ENCODE results near the gene CAMKMT.

GRCh38 chr2:44620189-44620990, 258.6 kb downstream of the CAMKMT start:
- no peak for TF ChIP-seq POLR2A (IDR thresholded peaks at IDR 0.05)
- no peak for TF ChIP-seq CTCF (IDR thresholded peaks at IDR 0.05)
